ENCODE data around the gene DLST.

DNA sequence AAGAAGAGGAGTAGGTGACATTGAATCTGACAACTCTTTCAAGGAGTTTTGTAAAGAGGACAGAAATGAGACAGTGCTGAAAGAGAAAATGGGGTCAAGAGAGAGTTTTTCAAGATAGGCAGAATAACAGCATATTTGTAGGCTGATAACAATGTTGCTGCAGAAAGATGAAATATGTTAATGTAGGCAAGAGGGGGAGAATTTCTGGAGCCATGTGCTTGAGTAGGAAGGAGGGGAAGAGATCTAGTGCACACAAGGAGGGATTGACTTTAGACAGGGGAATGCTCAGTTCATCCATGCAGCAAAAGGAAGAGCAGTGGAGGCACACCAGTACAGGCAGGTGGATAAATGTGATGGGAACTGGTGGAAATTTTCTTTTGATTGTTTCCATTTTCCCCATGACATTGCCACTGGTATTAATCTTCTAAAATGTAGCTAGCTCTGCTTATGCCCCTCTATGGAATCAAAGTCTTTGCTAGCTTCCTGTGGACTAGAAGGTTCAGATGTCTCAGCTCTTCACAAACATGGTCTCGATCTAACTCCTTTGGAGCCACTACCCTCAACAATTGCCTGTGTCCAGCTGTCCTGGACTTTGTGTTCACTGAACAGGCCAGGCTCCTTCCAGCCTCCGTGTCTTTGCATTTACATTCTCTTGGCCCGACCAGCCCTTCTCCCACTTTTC, 14.9 kb upstream of the DLST start:
- TF ChIP-seq CTCF (IDR thresholded peaks at IDR 0.05) = no peak
- no peak for TF ChIP-seq EP300 (IDR thresholded peaks at IDR 0.05)
- TF ChIP-seq POLR2A (IDR thresholded peaks at IDR 0.05) = no peak
